GM21717 (cell line): Measurements from ENCODE around the gene ALOXE3.

Experiments used
- ATAC-seq: cut with Tn5 transposase; IDR thresholded peaks from one replicate; pipeline ENCODE4 v1.9.1; 2021; ENCODE audit warnings: mild to moderate bottlenecking, moderate library complexity; ENCODE audit not compliant: unreplicated experiment

ALOXE3 gene

GRCh38 chr17:8117980-8118768 lies at the start of gene ALOXE3:
TSS of gene ALOXE3 (minus strand) at chr17:8118514. CDS start at chr17:8117990, 524 bp downstream.
- no peak for ATAC-seq

- no peak for ATAC-seq
These were observed 49.2 kb upstream of the ALOXE3 start for GRCh38 chr17:8167526-8167925.

- no peak for ATAC-seq
These were observed 48.4 kb upstream of the ALOXE3 start for GRCh38 chr17:8166731-8167130.

GRCh38 chr17:8164815-8165131 lies 46.5 kb upstream of the ALOXE3 start:
- no peak for ATAC-seq

- no peak for ATAC-seq
These were observed 45.9 kb upstream of the ALOXE3 start for GRCh38 chr17:8163978-8164814.

GRCh38 chr17:8162997-8163977 lies 45.0 kb upstream of the ALOXE3 start:
- ATAC-seq = no peak

- no peak for ATAC-seq
These were observed 44.1 kb upstream of the ALOXE3 start, which contains the start of gene VAMP2 for GRCh38 chr17:8162233-8162996. TSS of gene VAMP2 (minus strand) at chr17:8162948. CDS start at chr17:8162879, 69 bp downstream.

- no peak for ATAC-seq
These were observed 43.2 kb upstream of the ALOXE3 start for GRCh38 chr17:8161289-8162232.

- ATAC-seq = no peak
These were observed 42.5 kb upstream of the ALOXE3 start for GRCh38 chr17:8160741-8161221.

- no peak for ATAC-seq
These were observed 41.9 kb upstream of the ALOXE3 start for GRCh38 chr17:8160224-8160577.

- no peak for ATAC-seq
These were observed 41.3 kb upstream of the ALOXE3 start for GRCh38 chr17:8159459-8160223.

GRCh38 chr17:8159032-8159400 lies 40.7 kb upstream of the ALOXE3 start:
- no peak for ATAC-seq

- no peak for ATAC-seq
These were observed 40.1 kb upstream of the ALOXE3 start for GRCh38 chr17:8158267-8159031.

- peak; percentile 60 for ATAC-seq
These were observed 38.1 kb upstream of the ALOXE3 start for GRCh38 chr17:8156246-8156992.

- ATAC-seq = no peak
These were observed 37.6 kb upstream of the ALOXE3 start for GRCh38 chr17:8155996-8156245.

GRCh38 chr17:8155231-8155995 lies 37.1 kb upstream of the ALOXE3 start:
- no peak for ATAC-seq
